GM12864 (cell line): ENCODE measurements around the gene EFCAB13.

Source experiments
- DNase-seq: peaks from one replicate; pipeline ENCODE4 v3.0.0-alpha.2; 2011; ENCODE audit warnings: low read depth
- H3K4me3 ChIP-seq: 2 replicates; pipeline ENCODE4 v1.5.1; 2011; ENCODE audit warnings: mild to moderate bottlenecking, low read depth, low read length, control low read depth
- CTCF ChIP-seq: IDR thresholded peaks from 2 replicates; pipeline ENCODE4 v1.5.1; 2011; ENCODE audit warnings: low read depth, mild to moderate bottlenecking, moderate library complexity, low read length, control low read depth, inconsistent platforms; ENCODE audit errors: missing control alignments

Gene EFCAB13

GRCh38 chr17:47330548-47330947 lies 6.8 kb downstream of the EFCAB13 start:
- H3K4me3 ChIP-seq = no peak overlapping the region
- no peak for TF ChIP-seq CTCF
- no peak for DNase-seq

GRCh38 chr17:47332287-47332686 lies 8.5 kb downstream of the EFCAB13 start:
- H3K4me3 ChIP-seq = no peak overlapping the region
- DNase-seq = no peak
- TF ChIP-seq CTCF = no peak

GRCh38 chr17:47335101-47335936 lies 11.6 kb downstream of the EFCAB13 start:
- DNase-seq = no peak
- no peak for TF ChIP-seq CTCF
- H3K4me3 ChIP-seq = no peak overlapping the region

GRCh38 chr17:47338026-47338425 lies 14.3 kb downstream of the EFCAB13 start:
- no peak for DNase-seq
- H3K4me3 ChIP-seq = no peak overlapping the region
- no peak for TF ChIP-seq CTCF

GRCh38 chr17:47352848-47353247 lies 29.1 kb downstream of the EFCAB13 start:
- no peak for DNase-seq
- no peak overlapping the region for H3K4me3 ChIP-seq
- no peak for TF ChIP-seq CTCF

GRCh38 chr17:47358652-47359051 lies 34.9 kb downstream of the EFCAB13 start:
- no peak overlapping the region for H3K4me3 ChIP-seq
- no peak for DNase-seq
- TF ChIP-seq CTCF = no peak

- no peak for DNase-seq
- TF ChIP-seq CTCF = no peak
- no peak overlapping the region for H3K4me3 ChIP-seq
Observed at GRCh38 chr17:47363171-47363570, 39.4 kb downstream of the EFCAB13 start.
